Endothelial cell of umbilical vein (primary cell): Measurements from ENCODE around the gene PLA2G4C. TPM values are rescaled to one million over a fixed set of nuclear protein-coding genes. Genes with fewer than 3 reads are reported as not detected.

ENCODE experiments used
- BruUV-seq: library from RNA; stranded (reverse); fragments of 400-500 nt; replicated peaks from 2 replicates; lab custom pipeline; 2021; lab: Mats Ljungman, UMichigan
- CTCF ChIA-PET: fragments of 300-600, 350-600 bp; sonication (Branson Sonifier 250); formaldehyde crosslinking; loops from one replicate; lab custom pipeline; 2021; ENCODE audit warnings: antibody characterized with exemption, inconsistent platforms; lab: Charles Lee
- POLR2A ChIA-PET: fragments of 300-600, 350-600 bp; sonication (Branson Sonifier 250); formaldehyde crosslinking; loops from one replicate; lab custom pipeline; 2021; ENCODE audit warnings: antibody characterized with exemption, inconsistent platforms; lab: Charles Lee
- DNase-seq: peaks from one replicate; pipeline ENCODE4 v3.0.0-alpha.2; 2011; ENCODE audit warnings: low read depth, low spot score
- FAIRE-seq: peaks from 2 replicates; lab custom pipeline; 2011; peaks lifted over from hg19 to GRCh38; lab: Jason Lieb, UNC
- H2AFZ ChIP-seq: 2 replicates; pipeline ENCODE4 v1.6.0; 2012; ENCODE audit warnings: low read depth, low read length, control low read depth, inconsistent platforms
- H3K27ac ChIP-seq: 2 replicates; pipeline ENCODE4 v1.5.1; 2011; ENCODE audit warnings: low read depth, mild to moderate bottlenecking, control low read depth, low read length, moderate library complexity; ENCODE audit not compliant: insufficient read depth
- H3K27me3 ChIP-seq, 2 experiments: 2 replicates each; pipeline versions ENCODE4 v1.6.0 to v1.6.1; 2011; ENCODE audit warnings: low read length in 2 of 2, mixed read lengths in 1 of 2; ENCODE audit not compliant: control insufficient read depth in 2 of 2, insufficient read depth in 2 of 2
- H3K36me3 ChIP-seq, 2 experiments: 2 replicates in 1 of 2; 3 replicates in 1 of 2; pipeline ENCODE4 v1.5.1; 2011; ENCODE audit warnings: low read length in 2 of 2, mild to moderate bottlenecking in 1 of 2, moderate library complexity in 1 of 2; ENCODE audit not compliant: control insufficient read depth in 2 of 2, insufficient read depth in 2 of 2; ENCODE audit errors: extremely low read depth in 1 of 2
- H3K4me1 ChIP-seq: 3 replicates; pipeline ENCODE4 v1.5.1; 2011; ENCODE audit warnings: mild to moderate bottlenecking, low read length; ENCODE audit not compliant: control insufficient read depth, insufficient read depth; ENCODE audit errors: extremely low read depth
- H3K4me2 ChIP-seq: 2 replicates; pipeline ENCODE4 v1.6.1; 2011; ENCODE audit warnings: low read length, control low read depth, mixed read lengths; ENCODE audit not compliant: insufficient read depth
- H3K4me3 ChIP-seq, 3 experiments: fragments of 200-600 bp in 1 of 3; sonication (generic), shearing (Covaris generic) in 1 of 3; replicated peaks in 1 of 3; 2 replicates each; pipeline ENCODE4 v1.5.1; 2011 to 2016; ENCODE audit warnings: control low read depth in 3 of 3, low read length in 3 of 3, mild to moderate bottlenecking in 2 of 3, inconsistent platforms in 1 of 3, low read depth in 1 of 3, moderate library complexity in 1 of 3; ENCODE audit not compliant: insufficient read depth in 1 of 3
- H3K79me2 ChIP-seq: 2 replicates; pipeline ENCODE4 v1.6.0; 2012; ENCODE audit warnings: low read length, inconsistent platforms; ENCODE audit not compliant: control insufficient read depth, insufficient read depth
- H3K9ac ChIP-seq: replicated peaks from 2 replicates; pipeline ENCODE3; 2011; ENCODE audit warnings: low read length, control low read depth; ENCODE audit not compliant: insufficient read depth; ENCODE audit errors: extremely low read depth
- H3K9me1 ChIP-seq: replicated peaks from 3 replicates; pipeline ENCODE4 v1.6.0; 2011; ENCODE audit warnings: mild to moderate bottlenecking, low read length; ENCODE audit not compliant: control insufficient read depth, insufficient read depth; ENCODE audit errors: extremely low read depth
- H3K9me3 ChIP-seq: replicated peaks from 2 replicates; pipeline ENCODE4 v1.5.1; 2012; ENCODE audit warnings: low read length, inconsistent platforms; ENCODE audit not compliant: control insufficient read depth, insufficient read depth
- H4K20me1 ChIP-seq: replicated peaks from 2 replicates; pipeline ENCODE3; 2011; ENCODE audit warnings: mild to moderate bottlenecking, low read length; ENCODE audit not compliant: control insufficient read depth, insufficient read depth; ENCODE audit errors: extremely low read depth
- EZH2 ChIP-seq: IDR thresholded peaks from 2 replicates; pipeline ENCODE4 v1.6.1; 2012; ENCODE audit warnings: borderline replicate concordance, low read depth, mild to moderate bottlenecking, moderate library complexity, low read length, inconsistent platforms; ENCODE audit not compliant: severe bottlenecking
- FOS ChIP-seq: IDR thresholded peaks from 2 replicates; pipeline ENCODE4 v1.6.1; 2011; ENCODE audit warnings: mild to moderate bottlenecking, low read length, moderate library complexity, borderline replicate concordance; ENCODE audit not compliant: insufficient read depth
- GATA2 ChIP-seq: IDR thresholded peaks from 2 replicates; pipeline ENCODE4 v1.7.0; 2011; ENCODE audit warnings: low read depth, mild to moderate bottlenecking, moderate library complexity, mixed read lengths, low read length; ENCODE audit not compliant: insufficient read length, insufficient read depth
- JUN ChIP-seq: IDR thresholded peaks from 2 replicates; pipeline ENCODE4 v1.6.1; 2011; ENCODE audit warnings: borderline replicate concordance, low read depth; ENCODE audit not compliant: insufficient read length, insufficient read depth
- MAX ChIP-seq: IDR thresholded peaks from 2 replicates; pipeline ENCODE4 v1.6.1; 2011; ENCODE audit not compliant: insufficient read depth, insufficient read length
- MYC ChIP-seq: IDR thresholded peaks from one replicate; pipeline ENCODE4 v1.6.1; 2011; ENCODE audit warnings: mild to moderate bottlenecking, low read depth, low read length
- POLR2A ChIP-seq: IDR thresholded peaks from 2 replicates; pipeline ENCODE4 v1.6.1; 2012; ENCODE audit warnings: low read depth, mild to moderate bottlenecking, control low read depth, low read length
- POLR2AphosphoS5 ChIP-seq: IDR thresholded peaks from 2 replicates; pipeline ENCODE4 v1.6.1; 2012; ENCODE audit warnings: low read depth, mild to moderate bottlenecking, control low read depth, low read length, moderate library complexity; ENCODE audit not compliant: insufficient read depth
- dilution Hi-C: fragments of 300-500 bp; cut with MboI; formaldehyde crosslinking; loops from one replicate; pipeline ENCODE4 v1.15.0; 2019; ENCODE audit warnings: low sequenced_read_pairs; ENCODE audit not compliant: extremely low pct_ligation_motif_present
- intact Hi-C: fragments of 100-400 bp; cut with micrococcal nuclease; formaldehyde crosslinking; loops from one replicate; pipeline ENCODE4 v1.10.0; 2022
- polyA plus RNA-seq, 4 experiments: library from polyadenylated mRNA; depleted of rRNA in 3 of 4; stranded (reverse) in 3 of 4; unstranded in 1 of 4; fragments of >200 nt; gene quantifications; 2 replicates each; pipeline versions ENCODE4 v1.2.1 to v1.2.3, GENCODE V29; 2011 to 2012; ENCODE audit warnings: missing spikeins in 1 of 4
- total RNA-seq: library from RNA; stranded (reverse); gene quantifications from 2 replicates; pipeline ENCODE4 v1.2.3, GENCODE V29; 2021
- TF ChIP-seq, protein P1 (sequence below), 2 donors: IDR thresholded peaks; 1 replicate in 1 of 2; 2 replicates in 1 of 2; pipeline ENCODE4 v1.5.1; 2011; ENCODE audit warnings: low read length in 2 of 2, mild to moderate bottlenecking in 2 of 2, moderate library complexity in 2 of 2, control low read depth in 1 of 2, inconsistent platforms in 1 of 2, low read depth in 1 of 2; ENCODE audit not compliant: insufficient read depth in 1 of 2; ENCODE audit errors: extremely low read depth in 1 of 2

PLA2G4C gene
- total and polyA plus RNA-seq, 2 donors (not counting 3 experiments of a cell fraction or from before 2014, with no cell fraction given) = 53.1 to 63.4 TPM

DNA sequence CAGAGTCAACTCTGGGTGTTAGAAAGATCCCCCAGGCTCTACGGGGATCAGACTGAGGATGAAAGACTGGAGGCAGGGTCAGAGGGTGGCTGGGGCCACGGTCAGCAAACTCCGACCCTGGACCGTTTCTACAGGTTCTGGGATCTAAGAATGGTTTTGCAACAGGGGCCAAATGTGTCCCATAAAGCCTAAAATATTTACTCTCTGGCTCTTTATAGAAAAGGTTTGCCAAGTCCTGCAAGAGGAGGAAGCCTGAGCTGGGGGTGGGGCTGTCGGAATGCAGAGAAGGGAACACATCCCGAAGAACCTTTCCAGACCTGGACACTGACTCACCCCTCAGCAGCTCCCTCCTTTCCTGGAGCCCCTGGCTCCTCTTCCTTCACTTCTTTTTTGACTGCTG is 38.8 kb upstream of the PLA2G4C start:
- no peaks in the 10 kb centered on the region for H3K79me2 ChIP-seq
- intact Hi-C loops = no loop called here
- H3K9me3 ChIP-seq = no peaks in the 10 kb centered on the region
- peaks cover 0 to 2% of the 10 kb centered on the region in 2 experiments for H3K36me3 ChIP-seq
- POLR2A ChIA-PET = no interaction called here
- TF ChIP-seq, protein P1, sequence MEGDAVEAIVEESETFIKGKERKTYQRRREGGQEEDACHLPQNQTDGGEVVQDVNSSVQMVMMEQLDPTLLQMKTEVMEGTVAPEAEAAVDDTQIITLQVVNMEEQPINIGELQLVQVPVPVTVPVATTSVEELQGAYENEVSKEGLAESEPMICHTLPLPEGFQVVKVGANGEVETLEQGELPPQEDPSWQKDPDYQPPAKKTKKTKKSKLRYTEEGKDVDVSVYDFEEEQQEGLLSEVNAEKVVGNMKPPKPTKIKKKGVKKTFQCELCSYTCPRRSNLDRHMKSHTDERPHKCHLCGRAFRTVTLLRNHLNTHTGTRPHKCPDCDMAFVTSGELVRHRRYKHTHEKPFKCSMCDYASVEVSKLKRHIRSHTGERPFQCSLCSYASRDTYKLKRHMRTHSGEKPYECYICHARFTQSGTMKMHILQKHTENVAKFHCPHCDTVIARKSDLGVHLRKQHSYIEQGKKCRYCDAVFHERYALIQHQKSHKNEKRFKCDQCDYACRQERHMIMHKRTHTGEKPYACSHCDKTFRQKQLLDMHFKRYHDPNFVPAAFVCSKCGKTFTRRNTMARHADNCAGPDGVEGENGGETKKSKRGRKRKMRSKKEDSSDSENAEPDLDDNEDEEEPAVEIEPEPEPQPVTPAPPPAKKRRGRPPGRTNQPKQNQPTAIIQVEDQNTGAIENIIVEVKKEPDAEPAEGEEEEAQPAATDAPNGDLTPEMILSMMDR (IDR thresholded peaks at IDR 0.05; ENCODE audit: extremely low read depth in 1 of 2, insufficient read depth in 1 of 2, low read depth in 1 of 2, low read length in 2 of 2) = no peak
- no peak for TF ChIP-seq FOS
- no peak for TF ChIP-seq POLR2AphosphoS5
- TF ChIP-seq MAX = no peak
- TF ChIP-seq JUN = no peak
- no peak for TF ChIP-seq GATA2
- no peak for TF ChIP-seq MYC
- no peak for TF ChIP-seq POLR2A
- no peak for TF ChIP-seq EZH2
- H2AFZ ChIP-seq = no peak overlapping the region
- no peaks in the 10 kb centered on the region for H4K20me1 ChIP-seq
- no peaks in the 10 kb centered on the region for H3K27me3 ChIP-seq
- FAIRE-seq = no peak
- peaks cover 18% of the 10 kb centered on the region for H3K4me1 ChIP-seq
- CTCF ChIA-PET = interaction anchor here (0.9 to 5.9 kb wide), 4 partner anchors 23 to 186 kb away, joined by 3 to 229 read pairs (median 4); partner anchors contain the start of gene PLA2G4C
- DNase-seq = no peak
- H3K4me2 ChIP-seq = no peak overlapping the region
- BruUV-seq = no TSS peak
- H3K27ac ChIP-seq = no peak overlapping the region
- dilution Hi-C loops = no loop called here
- no peaks in the 10 kb centered on the region for H3K9me1 ChIP-seq
- no peak overlapping the region for H3K9ac ChIP-seq
- no peak overlapping the region for H3K4me3 ChIP-seq
